ELF-1 (cell line): ENCODE data around the gene NPL.
A peak's percentile ranks its signal among the peaks of the same experiment; 100 is the strongest.

Experiments
- DNase-seq: peaks from one replicate; pipeline ENCODE4 v3.0.0-alpha.2; 2016; ENCODE audit warnings: low read depth, low spot score

NPL gene

GRCh38 chr1:182789138-182790076, at the start of gene NPL:
Gene NPL, plus strand, starts transcription at chr1:182789773. Its CDS starts 4,599 bp downstream, at chr1:182794372.
- DNase-seq, result peak; percentile 85

- no peak for DNase-seq
These were observed 49.5 kb upstream of the NPL start for GRCh38 chr1:182740120-182740519.

- no peak for DNase-seq
These were observed 46.8 kb upstream of the NPL start for GRCh38 chr1:182742780-182743179.

- peak; percentile 37 for DNase-seq
These were observed 37.2 kb upstream of the NPL start for GRCh38 chr1:182752077-182752988.

- DNase-seq, result no peak
These were observed 35.5 kb upstream of the NPL start for GRCh38 chr1:182754087-182754486.

- no peak for DNase-seq
These were observed 34.8 kb upstream of the NPL start for GRCh38 chr1:182754543-182755314.

- DNase-seq, result no peak
These were observed 33.9 kb upstream of the NPL start for GRCh38 chr1:182755632-182756031.

GRCh38 chr1:182756423-182756822, 33.1 kb upstream of the NPL start:
- DNase-seq, result no peak

- no peak for DNase-seq
These were observed 27.9 kb upstream of the NPL start for GRCh38 chr1:182761396-182762395.

- no peak for DNase-seq
These were observed 27.0 kb upstream of the NPL start for GRCh38 chr1:182762536-182762935.

GRCh38 chr1:182764029-182764727, 25.4 kb upstream of the NPL start:
- no peak for DNase-seq

GRCh38 chr1:182765391-182765790, 24.2 kb upstream of the NPL start:
- DNase-seq, result no peak

GRCh38 chr1:182766050-182766449, 23.5 kb upstream of the NPL start:
- DNase-seq, result no peak

GRCh38 chr1:182766881-182767645, 22.5 kb upstream of the NPL start:
- no peak for DNase-seq

GRCh38 chr1:182768963-182769362, 20.6 kb upstream of the NPL start:
- DNase-seq, result no peak

GRCh38 chr1:182770232-182770631, 19.3 kb upstream of the NPL start:
- DNase-seq, result no peak

GRCh38 chr1:182771187-182771984, 18.2 kb upstream of the NPL start:
- no peak for DNase-seq

GRCh38 chr1:182777386-182777785, 12.2 kb upstream of the NPL start:
- DNase-seq, result no peak
